HEK293T (cell line): Measurements from ENCODE around the gene SCUBE2.

Experiments
- ARNT ChIP-seq: fragments of 450-650 bp; IDR thresholded peaks from 2 replicates; pipeline ENCODE4 v1.6.1; 2017; ENCODE audit warnings: mild to moderate bottlenecking
- ELF4 ChIP-seq: fragments of 450-650 bp; IDR thresholded peaks from 2 replicates; pipeline ENCODE4 v1.6.1; 2017; ENCODE audit warnings: antibody characterized with exemption
- FOXA1 ChIP-seq: fragments of 450-650 bp; IDR thresholded peaks from 2 replicates; pipeline ENCODE4 v1.6.1; 2016; ENCODE audit warnings: mild to moderate bottlenecking
- FOXK2 ChIP-seq: fragments of 450-650 bp; IDR thresholded peaks from 2 replicates; pipeline ENCODE4 v1.6.1; 2016; ENCODE audit warnings: mild to moderate bottlenecking
- FOXM1 ChIP-seq: fragments of 450-650 bp; IDR thresholded peaks from 2 replicates; pipeline ENCODE4 v1.6.1; 2017; ENCODE audit warnings: mild to moderate bottlenecking, borderline replicate concordance
- HDGF ChIP-seq: fragments of 450-650 bp; IDR thresholded peaks from 2 replicates; pipeline ENCODE4 v1.6.1; 2017; ENCODE audit warnings: antibody characterized with exemption, borderline replicate concordance
- L3MBTL2 ChIP-seq: fragments of 450-650 bp; conservative IDR thresholded peaks from 2 replicates; pipeline ENCODE4 v1.6.1; 2016; ENCODE audit warnings: mild to moderate bottlenecking
- NFRKB ChIP-seq: fragments of 450-650 bp; IDR thresholded peaks from 2 replicates; pipeline ENCODE4 v1.6.1; 2016; ENCODE audit warnings: mild to moderate bottlenecking, moderate library complexity
- SP1 ChIP-seq: fragments of 450-650 bp; IDR thresholded peaks from 2 replicates; pipeline ENCODE4 v1.6.1; 2017
- SUZ12 ChIP-seq: fragments of 450-650 bp; IDR thresholded peaks from 2 replicates; pipeline ENCODE4 v1.6.1; 2016; ENCODE audit warnings: mild to moderate bottlenecking
- TARDBP ChIP-seq: fragments of 450-650 bp; IDR thresholded peaks from 2 replicates; pipeline ENCODE4 v1.6.1; 2016

DNA sequence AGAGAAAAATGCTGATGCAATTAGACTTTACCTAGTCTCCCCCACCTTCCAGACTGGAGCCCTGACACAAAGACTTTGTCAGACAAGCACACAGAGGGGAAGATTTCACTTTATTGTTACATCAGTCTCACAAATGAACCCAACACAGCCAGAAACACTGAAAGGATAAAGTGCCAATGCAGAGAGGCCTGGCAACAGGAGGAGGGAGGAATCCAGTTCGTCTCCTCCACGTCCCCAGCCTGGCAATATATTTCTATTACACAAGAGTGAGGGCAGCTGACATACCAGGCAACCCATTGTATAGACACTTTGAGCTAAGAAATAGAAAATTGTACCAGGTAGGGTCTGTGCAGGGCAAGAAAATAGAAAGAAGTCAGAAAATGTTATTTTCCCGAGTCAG is 110.9 kb downstream of the SCUBE2 start:
- TF ChIP-seq FOXK2, result no peak
- no peak for TF ChIP-seq SP1
- TF ChIP-seq SUZ12, result no peak
- no peak for TF ChIP-seq TARDBP
- TF ChIP-seq NFRKB, result no peak
- no peak for TF ChIP-seq ELF4
- no peak for TF ChIP-seq HDGF
- no peak for TF ChIP-seq L3MBTL2
- no peak for TF ChIP-seq ARNT
- TF ChIP-seq FOXM1, result no peak
- TF ChIP-seq FOXA1, result no peak
